DMS 273 (cell line): Measurements from ENCODE around the gene DNAAF1.
"Not testable (repeated sequence)": the region's sequence is repeated elsewhere in the genome, so short reads cannot be mapped to it uniquely, and the experiment has no call there.

Source experiments
- DNase-seq: peaks from one replicate; lab custom pipeline; 2025; ENCODE audit not compliant: unreplicated experiment; lab: John Stamatoyannopoulos, UW

Gene DNAAF1

GRCh38 chr16:84205123-84205522 is 60.0 kb downstream of the DNAAF1 start:
- DNase-seq = not testable (repeated sequence)

- DNase-seq = no peak
Measured at GRCh38 chr16:84205976-84206691, 61.0 kb downstream of the DNAAF1 start.

GRCh38 chr16:84207251-84207650 is 62.1 kb downstream of the DNAAF1 start:
- DNase-seq = no peak

GRCh38 chr16:84207879-84208278 is 62.8 kb downstream of the DNAAF1 start:
- DNase-seq = peak; percentile 71

- DNase-seq = no peak
Measured at GRCh38 chr16:84209989-84210388, 64.9 kb downstream of the DNAAF1 start.

- DNase-seq = no peak
Measured at GRCh38 chr16:84212154-84212553, 67.0 kb downstream of the DNAAF1 start.

GRCh38 chr16:84212631-84213030 is 67.5 kb downstream of the DNAAF1 start:
- no peak for DNase-seq

GRCh38 chr16:84214451-84215066 is 69.5 kb downstream of the DNAAF1 start:
- DNase-seq = no peak

GRCh38 chr16:84215531-84215930 is 70.4 kb downstream of the DNAAF1 start:
- DNase-seq = no peak

- DNase-seq = not testable (repeated sequence)
Measured at GRCh38 chr16:84216144-84216543, 71.0 kb downstream of the DNAAF1 start.

- DNase-seq = no peak
Measured at GRCh38 chr16:84218176-84218823, 73.2 kb downstream of the DNAAF1 start.

GRCh38 chr16:84218956-84219355 is 73.8 kb downstream of the DNAAF1 start:
- no peak for DNase-seq

GRCh38 chr16:84220851-84221250 is 75.7 kb downstream of the DNAAF1 start:
- peak; percentile 40 for DNase-seq

GRCh38 chr16:84223456-84223855 is 78.3 kb downstream of the DNAAF1 start:
- no peak for DNase-seq

- DNase-seq = no peak
Measured at GRCh38 chr16:84224554-84224953, 79.4 kb downstream of the DNAAF1 start.

GRCh38 chr16:84225126-84225525 is 80.0 kb downstream of the DNAAF1 start:
- DNase-seq = no peak

GRCh38 chr16:84225571-84225970 is 80.5 kb downstream of the DNAAF1 start:
- no peak for DNase-seq

GRCh38 chr16:84226026-84226425 is 80.9 kb downstream of the DNAAF1 start:
- DNase-seq = no peak
